ENCODE data around the gene SLC32A1.

The SLC32A1 gene

DNA sequence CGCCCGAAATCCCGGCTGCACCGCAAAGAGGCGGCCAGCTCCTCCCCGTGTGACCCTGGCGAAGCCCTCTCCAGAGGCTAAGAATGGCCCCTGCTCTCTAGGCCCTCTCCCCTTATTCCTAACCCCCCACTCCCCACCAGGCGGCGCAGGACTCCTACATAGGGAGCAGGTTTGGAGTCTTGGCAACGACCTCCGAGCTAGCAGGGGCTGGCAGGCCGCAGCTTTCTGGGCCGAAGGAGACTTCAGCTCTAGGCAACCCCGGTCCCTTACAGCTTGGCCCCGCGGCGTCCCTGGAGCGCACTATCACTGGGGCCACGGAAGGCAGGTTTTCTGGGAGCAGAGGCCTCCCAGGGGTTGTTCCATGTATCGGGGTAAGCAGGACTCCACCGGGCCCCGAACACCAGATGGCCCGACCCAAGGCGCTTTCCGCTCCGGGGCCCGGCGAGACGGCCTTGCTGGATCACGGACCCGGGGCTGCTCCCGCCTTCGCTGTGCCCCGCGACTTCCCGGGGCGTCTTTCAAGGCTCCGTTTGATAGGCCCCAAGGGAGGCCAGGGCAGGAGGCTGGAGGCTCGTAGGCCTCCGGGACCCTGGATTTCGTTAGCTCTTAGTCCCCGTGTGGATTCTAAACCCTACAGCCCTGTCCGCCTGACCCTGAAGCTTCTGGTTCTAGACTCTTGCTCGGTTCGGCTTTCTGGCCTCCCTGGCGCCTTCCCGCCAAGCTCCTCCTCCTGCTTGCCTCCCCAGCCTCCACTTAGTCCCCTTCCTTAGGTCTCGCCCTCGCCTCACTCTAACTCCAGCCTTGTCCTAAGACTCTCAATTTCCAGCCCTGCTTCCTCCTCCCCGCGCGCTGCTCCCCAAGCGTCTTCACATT, 1.9 kb downstream of the SLC32A1 start:
- peak; percentile 71 to 88 for DNase-seq

GRCh38 chr20:38726804-38727606, 2.7 kb downstream of the SLC32A1 start:
- peak; percentile 55 to 75 for DNase-seq

DNA sequence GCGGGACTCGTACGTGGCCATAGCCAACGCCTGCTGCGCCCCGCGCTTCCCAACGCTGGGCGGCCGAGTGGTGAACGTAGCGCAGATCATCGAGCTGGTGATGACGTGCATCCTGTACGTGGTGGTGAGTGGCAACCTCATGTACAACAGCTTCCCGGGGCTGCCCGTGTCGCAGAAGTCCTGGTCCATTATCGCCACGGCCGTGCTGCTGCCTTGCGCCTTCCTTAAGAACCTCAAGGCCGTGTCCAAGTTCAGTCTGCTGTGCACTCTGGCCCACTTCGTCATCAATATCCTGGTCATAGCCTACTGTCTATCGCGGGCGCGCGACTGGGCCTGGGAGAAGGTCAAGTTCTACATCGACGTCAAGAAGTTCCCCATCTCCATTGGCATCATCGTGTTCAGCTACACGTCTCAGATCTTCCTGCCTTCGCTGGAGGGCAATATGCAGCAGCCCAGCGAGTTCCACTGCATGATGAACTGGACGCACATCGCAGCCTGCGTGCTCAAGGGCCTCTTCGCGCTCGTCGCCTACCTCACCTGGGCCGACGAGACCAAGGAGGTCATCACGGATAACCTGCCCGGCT, 3.4 kb downstream of the SLC32A1 start:
- no peak for DNase-seq

- no peak for DNase-seq
Observed at GRCh38 chr20:38728191-38728781, 4.0 kb downstream of the SLC32A1 start.

DNA sequence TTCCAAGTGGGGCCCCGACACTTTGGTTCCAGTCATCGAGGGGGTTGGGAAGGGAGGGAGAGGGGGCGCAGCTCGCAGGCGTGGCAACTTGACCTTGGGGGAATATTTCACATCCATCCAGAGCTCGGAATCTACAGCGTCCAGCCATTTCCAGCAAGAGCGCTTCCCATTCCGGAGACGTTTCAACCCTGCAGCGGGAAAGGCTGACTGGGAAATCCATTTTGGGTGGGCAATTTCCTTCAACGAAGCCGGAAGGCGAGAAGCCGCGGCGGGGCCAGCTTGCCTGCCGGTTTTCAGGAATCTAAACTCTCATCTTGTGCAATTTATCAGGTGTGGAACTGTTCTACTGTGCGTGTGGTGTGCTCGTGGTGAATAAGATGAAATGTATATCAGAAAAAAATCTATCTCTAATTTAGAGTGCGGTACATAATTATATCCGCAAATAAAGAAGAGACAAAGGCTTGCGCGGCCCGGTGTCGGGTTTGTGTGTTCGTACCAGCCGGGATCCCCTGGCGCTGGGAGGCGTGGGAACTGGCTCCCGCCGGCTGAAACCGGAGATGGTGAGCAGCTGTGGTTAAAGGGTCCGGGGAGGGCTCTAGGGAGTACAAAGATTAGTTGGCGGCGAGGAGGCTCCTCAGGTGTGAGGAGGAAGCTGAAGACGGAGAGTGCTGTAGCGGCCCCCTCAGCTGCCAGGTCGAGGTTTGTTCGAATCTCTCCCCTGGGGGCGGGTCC, 4.8 kb downstream of the SLC32A1 start:
- peak in 1 of 2 experiments; percentile 64 for DNase-seq

DNA sequence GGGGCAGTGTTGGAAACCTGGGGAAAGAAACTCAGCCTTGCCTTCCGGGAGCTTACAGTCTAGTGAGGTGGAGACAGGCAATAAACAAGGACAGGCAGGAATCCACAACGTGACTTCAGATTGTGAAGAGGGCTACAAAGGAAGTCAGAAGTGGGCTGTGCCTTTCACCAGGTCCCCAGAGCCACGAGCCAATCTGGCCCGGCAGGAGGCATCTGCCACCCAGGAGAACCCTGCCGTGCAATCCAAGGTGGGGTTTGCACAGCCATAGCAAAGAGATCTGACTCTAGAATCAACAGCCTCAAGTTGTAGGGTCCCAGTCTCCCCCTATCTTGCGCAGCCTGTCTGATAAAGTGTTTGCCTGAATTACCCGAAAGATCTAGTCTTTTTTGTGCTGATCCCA, 5.5 kb downstream of the SLC32A1 start:
- no peak for DNase-seq

DNA sequence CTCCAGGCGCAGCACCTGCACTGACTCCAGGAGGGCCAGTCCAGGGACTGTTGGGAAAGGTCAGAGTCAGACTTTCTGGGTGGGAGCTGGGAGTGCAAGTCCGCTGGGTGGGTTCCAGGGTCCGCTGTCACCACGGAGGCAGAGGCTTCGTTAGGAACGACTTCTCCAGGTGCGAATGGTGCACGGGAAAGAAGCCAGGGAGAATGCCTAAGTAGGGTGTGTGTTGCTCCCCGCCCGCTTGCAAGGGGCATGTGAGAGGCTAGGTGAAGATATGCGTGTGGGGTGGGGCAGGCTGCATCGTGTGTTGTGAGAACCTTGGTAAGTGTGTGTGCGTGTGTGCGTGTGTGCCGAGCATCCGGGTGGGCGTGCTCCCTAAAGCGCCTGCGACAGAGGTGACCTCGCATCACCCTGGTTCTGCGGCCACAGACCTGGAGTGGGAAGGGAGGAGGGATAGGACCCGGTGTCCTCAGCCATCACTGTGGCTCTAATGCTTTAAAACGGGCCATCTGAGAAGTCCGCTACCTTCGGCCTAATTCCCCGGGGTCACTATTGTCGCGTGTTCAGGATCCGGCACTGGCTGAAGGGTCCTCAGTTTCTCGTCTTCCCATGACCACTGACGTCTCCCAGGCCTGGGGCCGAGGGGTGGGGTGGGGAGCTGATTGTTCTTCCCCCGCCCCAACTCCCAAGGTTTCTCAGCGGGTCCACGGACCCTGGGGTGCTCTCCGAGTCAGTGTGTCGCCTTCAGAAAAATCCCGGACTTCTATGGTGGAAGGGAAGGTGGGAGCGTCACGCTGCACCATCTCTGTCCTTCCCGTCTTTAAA, 6.1 kb downstream of the SLC32A1 start:
- no peak for DNase-seq

DNA sequence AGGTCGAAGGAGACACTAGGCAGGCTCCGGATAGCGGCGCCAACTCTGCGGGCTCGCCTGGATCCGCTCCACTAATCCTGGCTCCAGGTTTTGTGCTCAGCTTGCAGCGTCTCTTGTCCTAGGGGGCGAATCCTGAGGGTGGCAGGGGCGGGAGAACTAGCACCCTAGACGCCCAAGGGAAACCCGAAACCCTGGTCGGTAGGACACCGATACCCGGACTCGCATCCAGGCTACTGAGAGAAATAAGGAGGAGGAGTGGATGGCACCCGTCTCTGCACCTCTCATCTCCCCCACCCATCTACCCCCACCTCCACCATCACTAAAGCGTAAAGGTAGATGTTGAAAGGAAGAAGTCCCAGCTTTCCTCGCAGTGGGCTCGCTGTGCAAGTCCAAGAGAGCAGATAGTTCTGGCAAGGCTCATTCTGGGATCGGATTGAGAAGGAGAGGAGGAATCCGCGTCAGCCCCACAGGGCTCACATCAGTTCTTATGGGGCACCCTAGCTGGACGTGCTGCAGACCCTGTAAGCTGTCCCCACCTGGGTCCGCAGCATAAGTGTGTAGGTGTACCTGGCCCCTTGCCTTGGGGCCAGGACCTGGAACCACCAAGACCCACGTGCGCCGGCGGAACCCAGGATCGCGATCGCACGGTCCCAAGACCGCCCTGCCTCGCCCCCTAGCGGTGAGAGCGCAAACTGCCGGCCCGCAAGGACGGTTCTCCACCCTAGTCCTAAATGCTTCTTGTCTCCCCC, 6.9 kb downstream of the SLC32A1 start:
- peak; percentile 76 to 94 for DNase-seq

DNA sequence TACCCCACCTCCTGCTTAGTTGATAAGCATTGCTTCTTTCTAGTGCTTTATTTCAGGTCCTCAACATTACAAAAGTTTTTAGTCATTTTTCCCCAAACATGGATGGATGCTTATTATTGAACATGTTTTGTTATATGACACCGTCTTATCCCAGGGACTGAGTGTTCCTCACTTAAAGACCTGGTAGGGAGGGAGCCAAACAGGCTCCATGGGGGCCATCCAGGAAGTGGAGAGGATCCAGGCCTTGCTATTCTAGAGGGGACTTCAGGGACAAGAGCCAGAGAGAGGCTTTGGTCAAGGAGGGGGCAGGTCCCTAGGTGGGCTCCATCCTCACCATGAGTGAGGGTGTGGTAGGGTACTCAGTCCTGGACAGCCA, 7.4 kb downstream of the SLC32A1 start:
- no peak for DNase-seq

- DNase-seq, result no peak
Observed at GRCh38 chr20:38732981-38733380, 8.7 kb downstream of the SLC32A1 start.

GRCh38 chr20:38735172-38735571, 10.9 kb downstream of the SLC32A1 start:
- no peak for DNase-seq

DNA sequence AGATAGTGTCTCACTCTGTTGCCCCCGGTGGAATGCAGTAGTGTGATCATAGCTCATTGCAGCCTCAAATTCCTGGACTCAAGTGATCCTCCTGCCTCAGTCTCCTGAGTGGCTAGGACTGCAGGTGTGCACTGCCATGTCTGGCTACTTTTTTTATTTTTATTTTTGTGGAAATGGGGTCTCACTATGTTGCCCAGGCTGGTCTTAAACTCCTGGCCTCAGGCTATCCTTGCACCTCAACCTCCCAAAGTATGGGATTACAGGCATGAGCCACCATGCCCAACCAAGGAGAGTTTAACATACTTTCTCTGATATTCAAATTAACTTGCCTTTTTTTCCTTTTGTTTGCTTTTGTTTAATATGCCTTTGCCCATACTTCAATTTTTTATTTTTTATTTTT, 13.6 kb downstream of the SLC32A1 start:
- DNase-seq, result no peak

DNA sequence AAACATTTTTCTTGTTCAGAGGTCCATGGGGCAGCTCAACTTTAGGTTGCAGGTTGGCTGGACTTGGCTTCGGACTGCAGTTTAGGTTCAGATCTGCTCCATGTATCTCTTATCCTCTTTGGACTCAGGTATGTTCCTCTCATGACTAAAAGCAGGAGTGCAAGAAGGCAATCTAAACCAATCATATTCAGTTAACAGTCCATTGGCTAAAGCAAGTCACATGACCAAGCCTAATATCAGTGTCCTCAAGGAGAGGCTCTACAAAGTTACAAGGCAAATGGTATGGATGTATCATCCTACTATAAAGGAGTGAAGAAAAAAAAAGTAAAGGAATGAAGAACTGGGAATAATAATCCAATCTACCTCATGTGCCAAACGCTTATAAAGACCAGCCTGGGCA, 21.5 kb downstream of the SLC32A1 start:
- no peak for DNase-seq

DNA sequence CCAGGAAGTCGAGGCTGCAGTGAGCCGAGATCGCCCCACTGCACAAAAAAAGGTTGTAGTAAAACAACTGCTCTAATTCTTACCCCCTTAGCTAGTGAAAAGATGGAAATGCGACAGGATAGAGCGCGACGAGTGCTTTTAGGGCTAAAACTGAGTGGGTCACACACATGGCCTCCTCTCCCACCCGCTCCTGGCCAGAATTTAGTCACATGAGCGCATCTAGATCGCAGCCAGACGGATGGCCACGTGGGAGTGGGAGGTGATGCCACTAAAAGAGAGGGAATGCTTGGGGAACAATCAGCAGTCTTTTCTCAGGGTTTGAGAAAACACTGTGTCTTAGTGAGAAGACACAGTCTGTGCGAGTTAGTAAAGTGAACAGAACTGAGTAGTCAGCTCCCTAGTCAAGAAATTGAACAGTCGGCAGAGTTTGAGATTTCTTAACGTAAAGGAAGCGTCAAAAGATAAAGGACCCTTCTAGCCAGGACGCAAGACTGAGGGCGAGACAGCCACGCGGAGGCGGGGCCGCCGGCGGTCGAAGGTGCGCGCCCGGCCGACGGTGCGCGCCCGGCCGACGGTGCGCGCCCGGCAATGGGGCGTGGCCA, 23.3 kb downstream of the SLC32A1 start:
- peak in 1 of 2 experiments; percentile 48 for DNase-seq

DNA sequence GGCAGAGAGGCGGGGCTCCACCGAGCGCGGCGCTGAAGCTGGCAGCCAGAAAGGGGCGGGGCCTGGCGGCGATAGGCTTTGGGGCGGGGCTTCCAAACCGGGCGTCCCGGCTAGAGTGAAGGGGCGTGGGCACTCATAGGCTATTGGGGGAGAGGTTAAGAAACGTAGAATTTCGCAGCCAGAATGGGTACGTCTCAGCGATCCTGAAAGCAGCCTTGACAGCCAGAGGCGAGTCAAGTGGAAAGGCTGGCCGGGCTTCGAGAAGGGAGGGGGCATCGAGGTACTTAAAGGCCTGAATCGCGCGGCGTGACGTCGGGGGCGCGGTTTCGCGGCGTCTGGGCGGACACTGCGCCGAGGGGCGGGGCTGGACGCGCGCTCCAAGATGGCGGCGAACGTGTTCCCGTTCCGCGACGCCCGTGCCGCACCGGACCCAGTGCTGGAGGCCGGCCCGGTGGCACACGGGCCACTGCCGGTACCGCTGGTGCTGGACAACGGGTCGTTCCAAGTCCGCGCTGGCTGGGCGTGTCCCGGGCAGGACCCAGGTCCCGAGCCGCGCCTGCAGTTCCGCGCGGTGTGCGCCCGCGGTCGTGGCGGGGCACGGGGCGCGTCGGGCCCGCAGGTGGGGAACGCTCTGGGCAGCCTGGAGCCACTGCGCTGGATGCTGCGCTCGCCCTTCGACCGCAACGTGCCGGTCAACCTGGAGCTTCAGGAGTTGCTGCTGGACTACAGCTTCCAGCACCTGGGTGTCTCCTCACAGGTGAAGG, 24.0 kb downstream of the SLC32A1 start, which contains the start of gene ACTR5:
Gene ACTR5, plus strand, starts transcription at position 364 of the 764 bp plus-strand sequence. Its CDS starts 19 bp downstream, at position 383.
- peak; percentile 83 to 99 for DNase-seq

- peak in 1 of 2 experiments; percentile 39 for DNase-seq
Observed at GRCh38 chr20:38748861-38749149, 24.5 kb downstream of the SLC32A1 start.

- peak; percentile 13 to 47 for DNase-seq
Observed at GRCh38 chr20:38751360-38751976, 27.2 kb downstream of the SLC32A1 start.

- no peak for DNase-seq
Observed at GRCh38 chr20:38752029-38752428, 27.7 kb downstream of the SLC32A1 start.

GRCh38 chr20:38754924-38755323, 30.6 kb downstream of the SLC32A1 start:
- no peak for DNase-seq
